Right renal cortex interstitium (tissue), 3 donors: Measurements from ENCODE around the gene SLFN11. TPM values are rescaled to one million over a fixed set of nuclear protein-coding genes. Genes with fewer than 3 reads are reported as not detected.
"Not testable (repeated sequence)": the region's sequence is repeated elsewhere in the genome, so short reads cannot be mapped to it uniquely, and the experiment has no call there.

ENCODE experiments used
- DNase-seq, 3 donors: peaks; one replicate each; pipeline ENCODE4 v3.0.0-alpha.2; 2013; ENCODE audit warnings: low read depth in 3 of 3, low spot score in 2 of 3
- polyA plus RNA-seq, 3 donors: library from polyadenylated mRNA; unstranded; fragments of 120-200 nt; gene quantifications; one replicate each; pipeline ENCODE4 v1.2.1, GENCODE V29; 2013; ENCODE audit not compliant: insufficient read length in 3 of 3

SLFN11 gene
- polyA plus RNA-seq, 3 donors: 10.5 to 11.8 (median 10.9) TPM

- no peak for DNase-seq
Observed at GRCh38 chr17:35359398-35359797, 14.0 kb downstream of the SLFN11 start.

GRCh38 chr17:35352284-35352683, 21.1 kb downstream of the SLFN11 start:
- DNase-seq: no peak

- DNase-seq: no peak
Observed at GRCh38 chr17:35350493-35350892, 22.9 kb downstream of the SLFN11 start.

GRCh38 chr17:35345926-35346771, 27.3 kb downstream of the SLFN11 start:
- DNase-seq: peak in 2 of 3 donors; percentile 18 to 29

- no peak for DNase-seq
Observed at GRCh38 chr17:35345445-35345925, 27.9 kb downstream of the SLFN11 start.

GRCh38 chr17:35344262-35344661, 29.2 kb downstream of the SLFN11 start:
- no peak for DNase-seq

GRCh38 chr17:35342276-35342675, 31.1 kb downstream of the SLFN11 start:
- no peak for DNase-seq

GRCh38 chr17:35341411-35341992, 31.9 kb downstream of the SLFN11 start:
- DNase-seq: no peak

- DNase-seq: no peak
Observed at GRCh38 chr17:35338230-35338629, 35.2 kb downstream of the SLFN11 start.

GRCh38 chr17:35337364-35337763, 36.1 kb downstream of the SLFN11 start:
- DNase-seq: no peak

GRCh38 chr17:35333578-35333977, 39.8 kb downstream of the SLFN11 start:
- DNase-seq: not testable (repeated sequence)

GRCh38 chr17:35322749-35323148, 50.7 kb downstream of the SLFN11 start:
- no peak for DNase-seq

GRCh38 chr17:35315971-35316370, 57.5 kb downstream of the SLFN11 start:
- no peak for DNase-seq

GRCh38 chr17:35315283-35315682, 58.1 kb downstream of the SLFN11 start:
- no peak for DNase-seq

GRCh38 chr17:35314415-35315216, 58.8 kb downstream of the SLFN11 start:
- no peak for DNase-seq

- no peak for DNase-seq
Observed at GRCh38 chr17:35313875-35314409, 59.5 kb downstream of the SLFN11 start.

GRCh38 chr17:35312790-35313711, 60.4 kb downstream of the SLFN11 start:
- peak; percentile 40 to 60 (median 57) for DNase-seq

GRCh38 chr17:35312346-35312745, 61.1 kb downstream of the SLFN11 start:
- no peak for DNase-seq

GRCh38 chr17:35309345-35309744, 64.1 kb downstream of the SLFN11 start:
- not testable (repeated sequence) for DNase-seq
